LNCAP (cell line): ENCODE results near the gene MACROD2.

ENCODE experiments used
- CTCF ChIP-seq: fragments of 450-650 bp; IDR thresholded peaks from 2 replicates; pipeline ENCODE4 v1.5.1; 2017; ENCODE audit warnings: mild to moderate bottlenecking

MACROD2 gene

GRCh38 chr20:15930311-15931305 is 1935.3 kb downstream of the MACROD2 start:
- TF ChIP-seq CTCF: peak; percentile 68

- no peak for TF ChIP-seq CTCF
These were observed 1936.6 kb downstream of the MACROD2 start for GRCh38 chr20:15931897-15932296.

GRCh38 chr20:15937179-15937578 is 1941.9 kb downstream of the MACROD2 start:
- TF ChIP-seq CTCF: no peak

GRCh38 chr20:15938847-15939246 is 1943.5 kb downstream of the MACROD2 start:
- no peak for TF ChIP-seq CTCF

GRCh38 chr20:15940127-15940526 is 1944.8 kb downstream of the MACROD2 start:
- TF ChIP-seq CTCF: no peak

- TF ChIP-seq CTCF: no peak
These were observed 1946.8 kb downstream of the MACROD2 start for GRCh38 chr20:15942130-15942529.

- TF ChIP-seq CTCF: no peak
These were observed 1950.0 kb downstream of the MACROD2 start for GRCh38 chr20:15945289-15945688.
